Measurements from ENCODE around the gene MARCHF4.

MARCHF4 gene

DNA sequence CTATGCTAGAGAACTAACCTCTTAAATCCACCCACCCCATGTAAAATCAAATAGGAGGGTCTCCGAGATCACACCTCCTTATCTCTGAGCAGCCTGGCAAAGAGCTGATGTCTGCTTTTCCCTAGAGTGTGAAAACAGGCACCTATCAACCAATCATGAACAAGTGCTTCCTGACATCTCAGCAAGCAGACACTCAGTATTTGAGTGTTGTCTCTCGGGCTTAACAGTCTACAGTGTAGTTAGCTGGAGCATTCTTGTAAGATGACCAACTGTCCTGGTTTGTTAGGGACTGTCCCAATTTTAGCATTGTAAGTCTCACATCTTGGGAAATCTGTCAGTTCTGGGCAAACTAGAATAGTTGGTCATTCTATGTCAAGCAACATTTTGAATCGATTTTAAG is 26.4 kb downstream of the MARCHF4 start:
- Histone ChIP-seq H3K27ac (ENCODE audit: low read depth, low read length) (no peak overlapping the region), H3K9ac (ENCODE audit: low read length) (no peak overlapping the region), H3K9me3 (ENCODE audit: low read length) (no peaks in the 10 kb centered on the region), H3K27me3 (ENCODE audit: control insufficient read depth in 1 of 2, insufficient read depth in 2 of 2, low read length in 2 of 2) (no peaks in the 10 kb centered on the region), H3K4me3 (ENCODE audit: low read depth in 1 of 2, low read length in 2 of 2) (no peak overlapping the region), H3K36me3 (ENCODE audit: insufficient read depth, low read length) (no peaks in the 10 kb centered on the region), H3K4me1 (ENCODE audit: insufficient read depth, low read length) (peaks cover 5% of the 10 kb centered on the region)

DNA sequence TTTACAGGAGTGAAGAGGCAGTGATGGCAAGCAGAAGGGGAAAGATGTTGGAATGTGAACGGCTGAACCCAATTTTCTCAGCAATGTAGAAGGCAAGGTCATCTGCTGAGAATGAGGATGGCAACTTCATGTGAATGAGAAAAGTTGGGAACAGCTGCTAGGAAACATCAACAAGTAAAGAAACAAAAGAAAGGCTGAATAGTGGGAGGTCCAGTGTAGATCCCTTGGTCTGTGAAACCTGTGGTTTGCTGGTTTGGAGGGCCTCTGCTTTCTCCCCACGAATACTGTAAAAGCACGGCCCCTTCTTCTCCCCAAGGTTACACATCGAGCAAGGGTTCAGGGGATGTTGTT is 27.4 kb downstream of the MARCHF4 start:
- H3K4me1 ChIP-seq (ENCODE audit: insufficient read depth, low read length) = peaks cover 14% of the 10 kb centered on the region
- H3K9me3 ChIP-seq (ENCODE audit: low read length) = no peaks in the 10 kb centered on the region
- no peak overlapping the region for H3K4me3 ChIP-seq (ENCODE audit: low read depth in 1 of 2, low read length in 2 of 2)
- H3K27me3 ChIP-seq (ENCODE audit: control insufficient read depth in 1 of 2, insufficient read depth in 2 of 2, low read length in 2 of 2) = no peaks in the 10 kb centered on the region
- no peaks in the 10 kb centered on the region for H3K36me3 ChIP-seq (ENCODE audit: insufficient read depth, low read length)
- H3K27ac ChIP-seq (ENCODE audit: low read depth, low read length) = no peak overlapping the region
- no peak overlapping the region for H3K9ac ChIP-seq (ENCODE audit: low read length)

DNA sequence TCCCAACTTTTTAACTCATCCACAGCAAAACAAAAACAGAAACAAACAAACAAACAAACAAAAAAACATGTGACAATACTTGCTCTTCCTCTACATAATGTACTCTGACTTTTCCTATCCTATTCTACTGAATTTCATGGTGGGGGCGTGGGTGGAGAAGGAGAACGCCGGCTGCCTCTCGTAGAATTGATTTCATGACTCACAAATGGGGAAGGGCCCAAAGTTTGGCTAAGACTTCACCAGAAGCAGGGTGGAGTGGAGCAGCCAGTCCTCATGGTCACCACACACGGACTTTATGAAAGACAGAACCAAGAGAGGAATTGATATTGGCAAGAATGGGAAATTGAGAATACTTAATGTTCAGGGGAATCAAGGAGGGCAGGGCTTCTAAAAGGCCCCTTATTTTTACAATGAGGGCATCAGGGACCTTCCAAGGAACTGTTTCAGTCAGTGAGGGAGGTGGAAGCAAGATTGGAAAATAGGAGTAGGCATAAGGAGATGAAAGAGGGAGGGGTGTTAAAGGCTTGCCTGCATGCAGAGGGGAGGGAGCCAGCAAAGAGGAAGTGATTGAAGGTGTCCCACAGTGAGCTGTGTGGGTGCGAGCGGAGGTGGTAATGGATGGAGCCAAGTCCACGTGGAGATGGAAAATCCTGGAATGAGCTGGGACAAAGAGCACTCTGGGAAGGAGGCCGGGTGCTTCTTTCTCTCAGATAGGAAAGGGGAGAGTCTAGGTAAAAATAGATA is 27.9 kb downstream of the MARCHF4 start:
- no peaks in the 10 kb centered on the region for H3K27me3 ChIP-seq (ENCODE audit: control insufficient read depth in 1 of 2, insufficient read depth in 2 of 2, low read length in 2 of 2)
- H3K27ac ChIP-seq (ENCODE audit: low read depth, low read length) = no peak overlapping the region
- no peaks in the 10 kb centered on the region for H3K36me3 ChIP-seq (ENCODE audit: insufficient read depth, low read length)

DNA sequence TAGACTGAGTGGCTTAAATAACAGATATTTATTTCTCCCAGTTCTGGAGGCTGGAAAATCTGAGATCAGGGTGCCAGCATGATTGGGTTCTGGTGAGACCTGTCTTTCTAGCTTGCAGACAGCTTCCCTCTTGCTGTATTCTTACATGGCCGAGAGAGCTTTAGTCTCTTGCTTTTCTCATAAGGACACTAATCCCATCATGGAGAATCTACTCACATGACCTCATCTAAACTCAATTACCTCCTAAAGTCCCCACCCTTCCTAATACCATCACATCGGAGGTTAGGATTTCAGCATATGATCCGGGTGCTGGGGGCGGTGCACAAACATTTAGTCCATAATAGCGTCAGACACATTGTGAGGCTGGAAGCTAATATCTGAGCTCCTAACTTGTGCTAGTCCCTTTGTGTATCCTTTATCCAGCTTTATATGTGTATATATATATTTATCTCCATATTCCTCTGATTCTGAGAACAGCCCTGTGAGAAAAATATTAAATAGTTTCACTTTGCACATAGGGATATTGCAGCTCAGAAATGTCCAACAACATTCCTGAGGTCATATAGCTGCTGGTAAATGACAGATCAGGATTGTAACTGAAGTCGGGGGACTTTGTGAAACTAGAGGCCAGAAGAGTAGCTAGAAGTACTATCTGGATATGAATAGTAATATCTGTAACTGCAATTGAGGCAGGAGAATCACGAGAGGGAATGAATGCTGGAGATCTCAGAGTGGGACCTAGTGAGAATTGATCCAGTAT is 28.9 kb downstream of the MARCHF4 start:
- H3K27ac ChIP-seq (ENCODE audit: low read depth, low read length) = no peak overlapping the region
- H3K9ac ChIP-seq (ENCODE audit: low read length) = no peak overlapping the region
- no peaks in the 10 kb centered on the region for H3K9me3 ChIP-seq (ENCODE audit: low read length)
- H3K27me3 ChIP-seq (ENCODE audit: control insufficient read depth in 1 of 2, insufficient read depth in 2 of 2, low read length in 2 of 2) = no peaks in the 10 kb centered on the region
- no peak overlapping the region for H3K4me3 ChIP-seq (ENCODE audit: low read depth in 1 of 2, low read length in 2 of 2)
- H3K4me1 ChIP-seq (ENCODE audit: insufficient read depth, low read length) = peaks cover 22% of the 10 kb centered on the region
- H3K36me3 ChIP-seq (ENCODE audit: insufficient read depth, low read length) = no peaks in the 10 kb centered on the region

More for the DNA sequence above, 27.9 kb downstream of the MARCHF4 start:
- no peaks in the 10 kb centered on the region for H3K9me3 ChIP-seq (ENCODE audit: low read length)
- H3K4me1 ChIP-seq (ENCODE audit: insufficient read depth, low read length) = peaks cover 20% of the 10 kb centered on the region
- H3K4me3 ChIP-seq (ENCODE audit: low read depth in 1 of 2, low read length in 2 of 2) = no peak overlapping the region
- H3K9ac ChIP-seq (ENCODE audit: low read length) = no peak overlapping the region

DNA sequence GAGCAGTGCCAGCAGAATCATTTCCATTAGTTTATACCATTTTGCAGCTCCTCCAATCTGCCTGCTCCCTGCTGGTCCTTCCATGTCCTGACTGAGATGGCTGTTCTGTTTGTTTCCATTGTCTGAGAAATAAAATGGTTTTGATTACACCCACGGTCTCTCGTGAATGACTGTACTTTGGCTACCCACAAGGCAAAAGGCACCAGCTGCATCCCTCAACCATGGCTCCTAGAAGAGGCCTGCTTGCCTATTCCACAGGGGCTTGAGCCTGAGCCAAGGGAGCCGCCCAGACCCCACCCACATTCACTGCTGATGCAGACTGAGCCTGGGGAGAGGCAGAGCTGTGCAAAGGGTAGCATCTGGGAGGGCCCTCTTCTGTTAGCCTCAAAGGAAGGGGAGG is 31.2 kb downstream of the MARCHF4 start:
- H3K27ac ChIP-seq (ENCODE audit: low read depth, low read length) = no peak overlapping the region
- no peaks in the 10 kb centered on the region for H3K36me3 ChIP-seq (ENCODE audit: insufficient read depth, low read length)
- H3K4me1 ChIP-seq (ENCODE audit: insufficient read depth, low read length) = peaks cover 22% of the 10 kb centered on the region
- H3K9me3 ChIP-seq (ENCODE audit: low read length) = no peaks in the 10 kb centered on the region
- no peak overlapping the region for H3K4me3 ChIP-seq (ENCODE audit: low read depth in 1 of 2, low read length in 2 of 2)
- no peak overlapping the region for H3K9ac ChIP-seq (ENCODE audit: low read length)
- H3K27me3 ChIP-seq (ENCODE audit: control insufficient read depth in 1 of 2, insufficient read depth in 2 of 2, low read length in 2 of 2) = no peaks in the 10 kb centered on the region

GRCh38 chr2:216340280-216340631 is 32.0 kb downstream of the MARCHF4 start:
- no peak overlapping the region for H3K27ac ChIP-seq (ENCODE audit: low read depth, low read length)
- H3K4me3 ChIP-seq (ENCODE audit: low read depth in 1 of 2, low read length in 2 of 2) = peak overlapping the region in 1 of 2 donors; percentile 14
- no peaks in the 10 kb centered on the region for H3K9me3 ChIP-seq (ENCODE audit: low read length)

DNA sequence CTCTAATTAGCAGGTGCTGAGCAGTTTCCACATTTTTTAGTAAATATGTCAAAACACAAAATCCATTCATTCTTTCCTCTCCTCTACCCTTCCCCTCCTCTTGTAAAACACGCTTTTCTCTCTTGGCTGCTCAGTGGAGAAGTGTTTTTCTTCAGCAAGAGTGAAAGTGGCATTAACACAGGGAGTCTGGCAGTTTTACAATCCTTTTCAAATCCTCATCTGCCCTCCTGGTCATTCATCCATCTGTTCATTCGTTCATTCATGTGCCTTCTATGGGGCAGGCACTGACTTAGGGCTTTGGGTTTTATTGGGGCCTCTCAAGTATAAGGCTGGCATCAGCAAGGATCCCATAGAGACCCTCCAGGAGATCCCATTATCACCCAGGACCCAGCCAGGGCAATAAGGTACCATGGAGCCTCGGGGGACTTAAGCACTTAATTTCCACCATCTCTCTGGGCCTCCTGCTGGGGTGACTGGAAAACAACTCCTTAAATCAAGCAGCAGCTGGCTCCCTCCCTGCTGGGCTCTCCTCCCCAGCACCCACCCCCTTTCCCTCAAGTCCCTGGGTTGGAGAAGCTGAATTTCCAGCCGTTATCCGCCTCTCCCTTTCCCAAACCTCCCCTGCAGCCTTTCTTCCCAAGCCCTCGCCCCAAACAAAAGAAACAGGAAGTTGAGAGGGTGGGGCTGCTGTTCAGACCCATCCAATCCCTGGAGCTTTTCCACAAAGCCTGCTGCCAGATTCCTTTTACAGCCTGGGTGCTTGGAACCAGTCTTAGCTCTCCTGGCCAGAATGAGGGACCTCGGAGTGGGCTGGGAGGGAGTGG is 32.6 kb downstream of the MARCHF4 start:
- Histone ChIP-seq H3K4me3 (ENCODE audit: low read depth in 1 of 2, low read length in 2 of 2) (peak overlapping the region in 1 of 2 donors; percentile 14), H3K27me3 (ENCODE audit: control insufficient read depth in 1 of 2, insufficient read depth in 2 of 2, low read length in 2 of 2) (no peaks in the 10 kb centered on the region), H3K27ac (ENCODE audit: low read depth, low read length) (no peak overlapping the region), H3K9ac (ENCODE audit: low read length) (no peak overlapping the region), H3K4me1 (ENCODE audit: insufficient read depth, low read length) (peaks cover 22% of the 10 kb centered on the region), H3K36me3 (ENCODE audit: insufficient read depth, low read length) (no peaks in the 10 kb centered on the region), H3K9me3 (ENCODE audit: low read length) (no peaks in the 10 kb centered on the region)

More at GRCh38 chr2:216340280-216340631, 32.0 kb downstream of the MARCHF4 start:
- H3K27me3 ChIP-seq (ENCODE audit: control insufficient read depth in 1 of 2, insufficient read depth in 2 of 2, low read length in 2 of 2) = no peaks in the 10 kb centered on the region
- H3K4me1 ChIP-seq (ENCODE audit: insufficient read depth, low read length) = peaks cover 22% of the 10 kb centered on the region
- H3K9ac ChIP-seq (ENCODE audit: low read length) = no peak overlapping the region
- H3K36me3 ChIP-seq (ENCODE audit: insufficient read depth, low read length) = no peaks in the 10 kb centered on the region

DNA sequence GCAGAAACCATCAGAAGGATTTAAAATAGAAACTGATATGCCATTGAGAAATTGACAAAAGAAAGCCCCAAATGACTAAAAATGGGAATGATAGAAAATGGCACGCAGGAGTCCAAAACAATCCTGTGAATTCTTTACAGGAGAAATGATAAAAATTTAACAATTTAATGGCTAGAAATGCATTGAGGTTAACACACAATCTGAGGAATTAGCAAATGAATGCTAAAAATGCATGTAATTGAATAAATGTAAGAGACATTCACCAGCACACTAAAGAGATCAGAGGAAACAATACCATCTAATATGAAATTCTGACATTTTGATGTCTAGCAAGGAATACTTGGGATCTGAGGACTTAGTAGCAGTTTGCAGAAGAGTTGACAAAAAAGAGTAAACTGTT is 37.0 kb downstream of the MARCHF4 start:
- H3K27ac ChIP-seq (ENCODE audit: low read depth, low read length) = no peak overlapping the region
- H3K9me3 ChIP-seq (ENCODE audit: low read length) = no peaks in the 10 kb centered on the region
- H3K27me3 ChIP-seq (ENCODE audit: control insufficient read depth in 1 of 2, insufficient read depth in 2 of 2, low read length in 2 of 2) = no peaks in the 10 kb centered on the region
- H3K36me3 ChIP-seq (ENCODE audit: insufficient read depth, low read length) = no peaks in the 10 kb centered on the region
- no peak overlapping the region for H3K4me3 ChIP-seq (ENCODE audit: low read depth in 1 of 2, low read length in 2 of 2)
- peaks cover 11% of the 10 kb centered on the region for H3K4me1 ChIP-seq (ENCODE audit: insufficient read depth, low read length)
- H3K9ac ChIP-seq (ENCODE audit: low read length) = no peak overlapping the region

- Histone ChIP-seq H3K27me3 (ENCODE audit: control insufficient read depth in 1 of 2, insufficient read depth in 2 of 2, low read length in 2 of 2) (no peaks in the 10 kb centered on the region), H3K4me3 (ENCODE audit: low read depth in 1 of 2, low read length in 2 of 2) (no peak overlapping the region), H3K9ac (ENCODE audit: low read length) (no peak overlapping the region), H3K9me3 (ENCODE audit: low read length) (no peaks in the 10 kb centered on the region), H3K4me1 (ENCODE audit: insufficient read depth, low read length) (no peaks in the 10 kb centered on the region), H3K27ac (ENCODE audit: low read depth, low read length) (no peak overlapping the region), H3K36me3 (ENCODE audit: insufficient read depth, low read length) (no peaks in the 10 kb centered on the region)
Observed at GRCh38 chr2:216328347-216328746, 43.9 kb downstream of the MARCHF4 start.

- Histone ChIP-seq H3K36me3 (ENCODE audit: insufficient read depth, low read length) (no peaks in the 10 kb centered on the region), H3K27me3 (ENCODE audit: control insufficient read depth in 1 of 2, insufficient read depth in 2 of 2, low read length in 2 of 2) (no peaks in the 10 kb centered on the region), H3K4me1 (ENCODE audit: insufficient read depth, low read length) (no peaks in the 10 kb centered on the region), H3K9me3 (ENCODE audit: low read length) (no peaks in the 10 kb centered on the region), H3K4me3 (ENCODE audit: low read depth in 1 of 2, low read length in 2 of 2) (no peak overlapping the region), H3K27ac (ENCODE audit: low read depth, low read length) (no peak overlapping the region), H3K9ac (ENCODE audit: low read length) (no peak overlapping the region)
Observed at GRCh38 chr2:216327447-216327935, 44.8 kb downstream of the MARCHF4 start.

Measured in muscle layer of colon (tissue), 2 donors.